ENCODE measurements around the gene PSAP. TPM values are rescaled to one million over a fixed set of nuclear protein-coding genes. Genes with fewer than 3 reads are reported as not detected.
"Not testable (repeated sequence)": the region's sequence is repeated elsewhere in the genome, so short reads cannot be mapped to it uniquely, and the experiment has no call there.

PSAP gene
- polyA plus RNA-seq, 3 donors, result 3,391 to 8,673 (median 7,346) TPM

DNA sequence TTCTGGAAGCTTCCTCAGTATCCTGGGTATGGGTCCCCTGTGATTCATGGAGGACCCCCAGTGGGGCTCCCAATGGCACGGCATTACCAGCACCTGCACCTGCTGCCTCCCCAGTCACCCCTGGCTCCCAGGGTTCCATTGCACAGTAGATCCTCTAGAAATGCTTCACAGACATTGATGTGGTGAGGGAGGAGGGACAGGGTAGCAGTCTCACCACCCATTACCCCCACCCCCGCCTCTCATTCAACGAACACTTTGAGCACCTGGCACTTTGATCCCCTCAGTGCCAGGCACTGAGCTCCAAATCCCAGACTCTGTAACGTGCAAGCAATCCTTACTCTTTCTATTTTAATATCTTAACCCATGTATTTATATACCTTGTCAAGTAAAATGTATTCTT, 26.8 kb upstream of the PSAP start:
- H3K4me3 Mint-ChIP-seq, result no peak overlapping the region
- peaks cover 0 to 1% (median 1%) of the 10 kb centered on the region in 3 donors for H3K27me3 Mint-ChIP-seq (ENCODE audit: low read depth in 3 of 3)
- Histone ChIP-seq H3K4me1 (ENCODE audit: control insufficient read depth in 1 of 2, insufficient read depth in 2 of 2, low read length in 2 of 2) (peaks cover 49 to 68% of the 10 kb centered on the region in 2 donors), H3K4me3 (replicated peaks in 1 of 3; ENCODE audit: low read depth in 2 of 3, low read length in 3 of 3) (peak overlapping the region in 1 of 3 experiments; percentile 43), H3K9ac (ENCODE audit: insufficient read depth, low read length, poor library complexity, severe bottlenecking) (no peak overlapping the region), H3K4me2 (replicated peaks; ENCODE audit: extremely low read depth, low read length, poor library complexity, severe bottlenecking) (peak overlapping the region; percentile 58), H3K27ac (ENCODE audit: low read depth in 1 of 2, low read length in 2 of 2) (peak overlapping the region in 1 of 2 donors; percentile 73), H3K9me3 (replicated peaks in 1 of 2; ENCODE audit: control insufficient read depth in 1 of 2, insufficient read depth in 1 of 2, low read length in 2 of 2) (no peaks in the 10 kb centered on the region), H3K27me3 (ENCODE audit: control insufficient read depth in 2 of 2, insufficient read depth in 2 of 2, low read length in 2 of 2) (no peaks in the 10 kb centered on the region), H2AFZ (ENCODE audit: insufficient read depth, low read depth, low read length, poor library complexity, severe bottlenecking) (peak overlapping the region; percentile 69), H4K20me1 (ENCODE audit: insufficient read depth, low read length) (no peaks in the 10 kb centered on the region), H3K79me2 (ENCODE audit: insufficient read depth, low read length) (no peaks in the 10 kb centered on the region), H3K36me3 (replicated peaks in 1 of 2; ENCODE audit: control insufficient read depth in 1 of 2, insufficient read depth in 2 of 2, low read length in 2 of 2) (no peaks in the 10 kb centered on the region)
- H3K27ac Mint-ChIP-seq, result peak overlapping the region in 4 of 7 donors; percentile 43 to 92 (median 84)
- intact Hi-C loops (cut with micrococcal nuclease), result no loop called here
- DNase-seq, result no peak
- peaks cover 0 to 3% of the 10 kb centered on the region in 2 donors for H3K36me3 Mint-ChIP-seq
- no peaks in the 10 kb centered on the region for H3K9me3 Mint-ChIP-seq
- 100% methylated on average over 1 of the region's 4 CpGs for WGBS (ENCODE audit: insufficient coverage)
- peaks cover 55% of the 10 kb centered on the region for H3K4me1 Mint-ChIP-seq
- no peak for TF ChIP-seq CTCF (IDR thresholded peaks at IDR 0.05)

DNA sequence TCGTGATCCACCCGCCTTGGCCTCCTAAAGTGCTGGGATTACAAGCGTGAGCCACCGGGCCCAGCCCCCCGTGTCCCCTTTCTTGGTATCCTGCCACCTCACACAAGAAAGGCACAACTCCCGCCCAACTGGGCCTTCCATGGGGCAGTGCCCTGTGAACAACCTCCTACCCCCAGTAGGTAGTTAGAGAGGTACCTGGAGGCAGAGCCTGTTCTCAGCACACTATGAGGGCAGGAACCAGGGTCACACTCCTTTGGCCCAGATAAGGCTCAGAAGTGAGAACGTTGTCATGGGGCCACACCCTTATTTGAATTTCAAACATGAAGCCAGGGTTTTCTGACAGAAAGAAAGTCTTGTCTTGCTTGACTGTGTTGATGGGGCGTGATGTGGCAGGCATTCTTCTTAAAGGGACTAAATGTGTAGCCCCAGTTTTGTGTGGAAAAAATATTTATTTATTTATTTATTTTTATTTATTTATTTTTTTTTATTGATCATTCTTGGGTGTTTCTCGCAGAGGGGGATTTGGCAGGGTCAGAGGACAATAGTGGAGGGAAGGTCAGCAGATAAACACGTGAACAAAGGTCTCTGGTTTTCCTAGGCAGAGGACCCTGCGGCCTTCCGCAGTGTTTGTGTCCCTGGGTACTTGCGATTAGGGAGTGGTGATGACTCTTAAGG, 23.8 kb upstream of the PSAP start:
- H3K4me3 Mint-ChIP-seq; H3K27me3 ChIP-seq (ENCODE audit: control insufficient read depth in 2 of 2, insufficient read depth in 2 of 2, low read length in 2 of 2); H3K27me3 Mint-ChIP-seq (ENCODE audit: low read depth in 3 of 3); H4K20me1 ChIP-seq (ENCODE audit: insufficient read depth, low read length); DNase-seq; H2AFZ ChIP-seq (ENCODE audit: insufficient read depth, low read depth, low read length, poor library complexity, severe bottlenecking); H3K36me3 ChIP-seq (replicated peaks in 1 of 2; ENCODE audit: control insufficient read depth in 1 of 2, insufficient read depth in 2 of 2, low read length in 2 of 2); H3K9me3 Mint-ChIP-seq; H3K9me3 ChIP-seq (replicated peaks in 1 of 2; ENCODE audit: control insufficient read depth in 1 of 2, insufficient read depth in 1 of 2, low read length in 2 of 2); H3K4me2 ChIP-seq (replicated peaks; ENCODE audit: extremely low read depth, low read length, poor library complexity, severe bottlenecking); H3K79me2 ChIP-seq (ENCODE audit: insufficient read depth, low read length); H3K4me3 ChIP-seq (replicated peaks in 1 of 3; ENCODE audit: low read depth in 2 of 3, low read length in 3 of 3); H3K27ac ChIP-seq (ENCODE audit: low read depth in 1 of 2, low read length in 2 of 2); H3K9ac ChIP-seq (ENCODE audit: insufficient read depth, low read length, poor library complexity, severe bottlenecking); intact Hi-C loops (cut with micrococcal nuclease); H3K36me3 Mint-ChIP-seq: not testable (repeated sequence)
- peak overlapping the region in 4 of 7 donors; percentile 8 to 57 (median 49) for H3K27ac Mint-ChIP-seq
- peaks cover 44 to 58% of the 10 kb centered on the region in 2 donors for H3K4me1 ChIP-seq (ENCODE audit: control insufficient read depth in 1 of 2, insufficient read depth in 2 of 2, low read length in 2 of 2)
- peaks cover 48% of the 10 kb centered on the region for H3K4me1 Mint-ChIP-seq
- WGBS (ENCODE audit: insufficient coverage), result no CpG with 5 or more reads among the region's 13 CpGs
